ENCODE measurements around the gene AKT3.
A peak's percentile ranks its signal among the peaks of the same experiment; 100 is the strongest.

DNA sequence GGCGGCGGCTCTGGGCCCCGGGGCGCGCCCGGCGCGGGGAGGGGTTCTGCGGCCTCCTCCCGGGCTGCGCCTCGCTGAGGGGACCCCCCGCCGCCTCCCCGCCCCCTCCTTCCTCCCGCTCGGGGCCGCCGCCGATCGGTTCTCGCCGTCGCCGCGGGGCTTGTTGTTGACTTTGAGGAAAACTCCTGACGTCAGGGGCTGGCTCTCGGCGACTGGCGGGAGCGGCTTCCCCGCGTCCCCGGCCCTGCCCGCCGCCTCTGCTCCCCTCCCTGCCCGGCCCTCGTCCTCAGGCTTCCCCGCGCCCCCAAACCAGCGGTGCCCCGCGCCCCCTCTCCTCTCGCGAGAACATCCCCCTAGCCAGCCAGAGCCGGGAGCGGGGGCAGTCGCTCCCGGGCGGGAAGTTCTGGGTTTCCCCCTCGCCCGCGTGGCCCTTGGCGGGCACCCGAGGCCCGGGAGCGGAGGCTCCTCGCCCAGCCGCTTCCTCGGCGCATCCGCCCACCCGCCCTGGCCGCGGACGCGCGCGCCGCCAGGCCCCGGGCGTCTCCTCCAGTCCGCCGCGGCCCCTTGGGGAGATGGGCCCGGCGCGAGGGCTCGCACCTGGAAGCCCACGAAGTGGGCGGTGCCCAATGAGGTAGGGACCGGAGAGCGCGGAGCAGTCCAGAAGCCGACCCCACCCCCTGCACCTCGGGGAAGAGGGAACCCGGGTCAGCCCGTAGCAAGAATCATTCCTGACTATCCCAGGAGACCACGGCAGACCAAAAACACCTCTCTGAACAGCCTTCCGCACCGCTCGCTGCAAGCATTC is 611 bp upstream of the AKT3 start:
- TF ChIP-seq, protein P1, sequence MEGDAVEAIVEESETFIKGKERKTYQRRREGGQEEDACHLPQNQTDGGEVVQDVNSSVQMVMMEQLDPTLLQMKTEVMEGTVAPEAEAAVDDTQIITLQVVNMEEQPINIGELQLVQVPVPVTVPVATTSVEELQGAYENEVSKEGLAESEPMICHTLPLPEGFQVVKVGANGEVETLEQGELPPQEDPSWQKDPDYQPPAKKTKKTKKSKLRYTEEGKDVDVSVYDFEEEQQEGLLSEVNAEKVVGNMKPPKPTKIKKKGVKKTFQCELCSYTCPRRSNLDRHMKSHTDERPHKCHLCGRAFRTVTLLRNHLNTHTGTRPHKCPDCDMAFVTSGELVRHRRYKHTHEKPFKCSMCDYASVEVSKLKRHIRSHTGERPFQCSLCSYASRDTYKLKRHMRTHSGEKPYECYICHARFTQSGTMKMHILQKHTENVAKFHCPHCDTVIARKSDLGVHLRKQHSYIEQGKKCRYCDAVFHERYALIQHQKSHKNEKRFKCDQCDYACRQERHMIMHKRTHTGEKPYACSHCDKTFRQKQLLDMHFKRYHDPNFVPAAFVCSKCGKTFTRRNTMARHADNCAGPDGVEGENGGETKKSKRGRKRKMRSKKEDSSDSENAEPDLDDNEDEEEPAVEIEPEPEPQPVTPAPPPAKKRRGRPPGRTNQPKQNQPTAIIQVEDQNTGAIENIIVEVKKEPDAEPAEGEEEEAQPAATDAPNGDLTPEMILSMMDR (IDR thresholded peaks at IDR 0.05) = no peak
- peak in 2 of 4 donors; percentile 22 to 25 for TF ChIP-seq POLR2A (IDR thresholded peaks at IDR 0.05)

Data from esophagus squamous epithelium (tissue), 4 donors.